PFSK-1 (cell line): ENCODE results near the gene RETREG1.

Experiments used
- FOXP2 ChIP-seq: optimal IDR thresholded peaks from 2 replicates; pipeline ENCODE3; 2011; ENCODE audit warnings: borderline replicate concordance, control low read depth, inconsistent platforms; ENCODE audit not compliant: insufficient read depth; ENCODE audit errors: extremely low read length, extremely low read depth
- POLR2AphosphoS5 ChIP-seq: IDR thresholded peaks from 2 replicates; pipeline ENCODE4 v1.6.1; 2012; ENCODE audit warnings: low read depth, mild to moderate bottlenecking, control low read depth, low read length, moderate library complexity
- REST ChIP-seq, 2 experiments: IDR thresholded peaks; 2 replicates each; pipeline versions ENCODE4 v1.6.1 to v1.8.0; 2011 to 2012; ENCODE audit warnings: low read depth in 2 of 2, low read length in 2 of 2, control low read depth in 1 of 2, inconsistent platforms in 1 of 2, mild to moderate bottlenecking in 1 of 2, moderate library complexity in 1 of 2; ENCODE audit not compliant: insufficient read depth in 1 of 2
- SIN3A ChIP-seq: IDR thresholded peaks from 2 replicates; pipeline ENCODE4 v1.6.1; 2012; ENCODE audit warnings: mild to moderate bottlenecking, low read length, moderate library complexity, borderline replicate concordance; ENCODE audit not compliant: insufficient read depth
- TAF1 ChIP-seq: IDR thresholded peaks from 2 replicates; pipeline ENCODE4 v1.6.1; 2012; ENCODE audit warnings: low read length, control low read depth, borderline replicate concordance; ENCODE audit not compliant: insufficient read depth

- no peak for TF ChIP-seq POLR2AphosphoS5
- no peak for TF ChIP-seq SIN3A
- no peak for TF ChIP-seq TAF1
- TF ChIP-seq REST (IDR thresholded peaks at IDR 0.05; ENCODE audit: insufficient read depth in 1 of 2, low read depth in 2 of 2, low read length in 2 of 2) = no peak
- TF ChIP-seq FOXP2 = no peak
Measured at GRCh38 chr5:16546732-16547131, 70.1 kb downstream of the RETREG1 start.
